Pons (tissue), 1 donor: Measurements from ENCODE around the gene SPATA9.

Experiments used
- DNase-seq: peaks from one replicate; pipeline ENCODE4 v3.0.0-alpha.2; 2016; ENCODE audit warnings: low spot score

Gene SPATA9

GRCh38 chr5:95682891-95683290 is at the start of gene SPATA9:
Gene SPATA9 (minus strand): TSS chr5:95682991. CDS start chr5:95682854, 137 bp downstream.
- DNase-seq: no peak

GRCh38 chr5:95731571-95732554 is 49.1 kb upstream of the SPATA9 start:
- DNase-seq: peak; percentile 41

- peak; percentile 90 for DNase-seq
Observed at GRCh38 chr5:95730730-95731570, 48.2 kb upstream of the SPATA9 start, which contains the start of gene RHOBTB3. Gene RHOBTB3 (plus strand): TSS chr5:95731336. CDS start chr5:95731683, 347 bp downstream.

GRCh38 chr5:95730011-95730700 is 47.4 kb upstream of the SPATA9 start:
- DNase-seq: no peak

- DNase-seq: no peak
Observed at GRCh38 chr5:95729115-95730010, 46.6 kb upstream of the SPATA9 start.

- DNase-seq: no peak
Observed at GRCh38 chr5:95728494-95729114, 45.8 kb upstream of the SPATA9 start.

GRCh38 chr5:95727764-95728191 is 45.0 kb upstream of the SPATA9 start:
- no peak for DNase-seq

GRCh38 chr5:95726811-95727763 is 44.3 kb upstream of the SPATA9 start:
- DNase-seq: no peak

GRCh38 chr5:95725937-95726810 is 43.4 kb upstream of the SPATA9 start:
- no peak for DNase-seq

GRCh38 chr5:95725071-95725820 is 42.5 kb upstream of the SPATA9 start:
- no peak for DNase-seq

GRCh38 chr5:95723632-95724369 is 41.0 kb upstream of the SPATA9 start:
- no peak for DNase-seq

- DNase-seq: no peak
Observed at GRCh38 chr5:95721582-95722295, 38.9 kb upstream of the SPATA9 start.

- peak; percentile 31 for DNase-seq
Observed at GRCh38 chr5:95720094-95720786, 37.4 kb upstream of the SPATA9 start.

GRCh38 chr5:95718738-95719137 is 35.9 kb upstream of the SPATA9 start:
- no peak for DNase-seq

GRCh38 chr5:95718203-95718602 is 35.4 kb upstream of the SPATA9 start:
- DNase-seq: no peak
